ENCODE results near the gene PRSS12.
A peak's percentile ranks its signal among the peaks of the same experiment; 100 is the strongest.

Gene PRSS12

GRCh38 chr4:118354913-118355312 is 2.1 kb upstream of the PRSS12 start:
- no peak for DNase-seq

- DNase-seq: no peak
Observed at GRCh38 chr4:118353534-118354030, 779 bp upstream of the PRSS12 start.

GRCh38 chr4:118351851-118352827 is 664 bp downstream of the PRSS12 start:
- DNase-seq: peak; percentile 57

- no peak for DNase-seq
Observed at GRCh38 chr4:118350961-118351360, 1.8 kb downstream of the PRSS12 start.

- no peak for DNase-seq
Observed at GRCh38 chr4:118348886-118349285, 3.9 kb downstream of the PRSS12 start.

GRCh38 chr4:118346495-118346894 is 6.3 kb downstream of the PRSS12 start:
- DNase-seq: no peak

- DNase-seq: peak; percentile 54
Observed at GRCh38 chr4:118345813-118346212, 7.0 kb downstream of the PRSS12 start.

- DNase-seq: no peak
Observed at GRCh38 chr4:118344801-118345200, 8.0 kb downstream of the PRSS12 start.

GRCh38 chr4:118343501-118343900 is 9.3 kb downstream of the PRSS12 start:
- DNase-seq: no peak

- DNase-seq: peak; percentile 40
Observed at GRCh38 chr4:118340109-118340508, 12.7 kb downstream of the PRSS12 start.

GRCh38 chr4:118338981-118339765 is 13.6 kb downstream of the PRSS12 start:
- peak; percentile 84 for DNase-seq

GRCh38 chr4:118338518-118338917 is 14.3 kb downstream of the PRSS12 start:
- no peak for DNase-seq

GRCh38 chr4:118337954-118338353 is 14.8 kb downstream of the PRSS12 start:
- DNase-seq: peak; percentile 37

- DNase-seq: no peak
Observed at GRCh38 chr4:118335774-118336173, 17.0 kb downstream of the PRSS12 start.

GRCh38 chr4:118335324-118335723 is 17.5 kb downstream of the PRSS12 start:
- no peak for DNase-seq

- DNase-seq: no peak
Observed at GRCh38 chr4:118331352-118331751, 21.5 kb downstream of the PRSS12 start.

- no peak for DNase-seq
Observed at GRCh38 chr4:118329849-118330248, 23.0 kb downstream of the PRSS12 start.

GRCh38 chr4:118327554-118328241 is 25.1 kb downstream of the PRSS12 start:
- peak; percentile 88 for DNase-seq

GRCh38 chr4:118326585-118326984 is 26.2 kb downstream of the PRSS12 start:
- no peak for DNase-seq

- DNase-seq: peak; percentile 32
Observed at GRCh38 chr4:118325431-118325830, 27.4 kb downstream of the PRSS12 start.

- DNase-seq: no peak
Observed at GRCh38 chr4:118322831-118323502, 29.8 kb downstream of the PRSS12 start.

GRCh38 chr4:118318931-118319330 is 33.9 kb downstream of the PRSS12 start:
- DNase-seq: no peak
